Progenitor cell of endocrine pancreas (in vitro differentiated cells): ENCODE measurements around the gene NOC2L. TPM values are rescaled to one million over a fixed set of nuclear protein-coding genes. Genes with fewer than 3 reads are reported as not detected.
"Not testable (repeated sequence)": the region's sequence is repeated elsewhere in the genome, so short reads cannot be mapped to it uniquely, and the experiment has no call there.

ENCODE experiments used
- DNase-seq: peaks from one replicate; pipeline ENCODE4 v3.0.0; 2021; ENCODE audit warnings: low spot score; ENCODE audit not compliant: unreplicated experiment
- H3K27ac Mint-ChIP-seq: 2 replicates; pipeline ENCODE4 v1.8.0; 2021; ENCODE audit warnings: mild to moderate bottlenecking, moderate library complexity, mixed read lengths
- H3K27me3 Mint-ChIP-seq: 2 replicates; pipeline ENCODE4 v1.8.0; 2021; ENCODE audit warnings: mixed read lengths
- H3K36me3 Mint-ChIP-seq: 2 replicates; pipeline ENCODE4 v1.8.0; 2022; ENCODE audit warnings: mixed read lengths; ENCODE audit not compliant: insufficient read depth
- H3K4me1 Mint-ChIP-seq: 2 replicates; pipeline ENCODE4 v1.8.0; 2021; ENCODE audit warnings: low read depth, mixed read lengths
- H3K4me3 Mint-ChIP-seq: 2 replicates; pipeline ENCODE4 v1.8.0; 2021; ENCODE audit warnings: low read depth, mild to moderate bottlenecking, moderate library complexity, mixed read lengths
- H3K9me3 Mint-ChIP-seq: 2 replicates; pipeline ENCODE4 v1.8.0; 2021; ENCODE audit warnings: low read depth, mixed read lengths
- total RNA-seq: library from RNA; stranded (reverse); gene quantifications from 2 replicates; pipeline ENCODE4 v1.2.1, GENCODE V29; 2021
- TF ChIP-seq, protein P1 (sequence below): fragments of 200-600 bp; sonication (generic); IDR thresholded peaks from one replicate; pipeline ENCODE4 v1.5.0; 2021; ENCODE audit warnings: antibody characterized with exemption, mild to moderate bottlenecking; ENCODE audit not compliant: unreplicated experiment

Gene NOC2L
- total RNA-seq, 1 donor from 2014 or later = 78.2 TPM

DNA sequence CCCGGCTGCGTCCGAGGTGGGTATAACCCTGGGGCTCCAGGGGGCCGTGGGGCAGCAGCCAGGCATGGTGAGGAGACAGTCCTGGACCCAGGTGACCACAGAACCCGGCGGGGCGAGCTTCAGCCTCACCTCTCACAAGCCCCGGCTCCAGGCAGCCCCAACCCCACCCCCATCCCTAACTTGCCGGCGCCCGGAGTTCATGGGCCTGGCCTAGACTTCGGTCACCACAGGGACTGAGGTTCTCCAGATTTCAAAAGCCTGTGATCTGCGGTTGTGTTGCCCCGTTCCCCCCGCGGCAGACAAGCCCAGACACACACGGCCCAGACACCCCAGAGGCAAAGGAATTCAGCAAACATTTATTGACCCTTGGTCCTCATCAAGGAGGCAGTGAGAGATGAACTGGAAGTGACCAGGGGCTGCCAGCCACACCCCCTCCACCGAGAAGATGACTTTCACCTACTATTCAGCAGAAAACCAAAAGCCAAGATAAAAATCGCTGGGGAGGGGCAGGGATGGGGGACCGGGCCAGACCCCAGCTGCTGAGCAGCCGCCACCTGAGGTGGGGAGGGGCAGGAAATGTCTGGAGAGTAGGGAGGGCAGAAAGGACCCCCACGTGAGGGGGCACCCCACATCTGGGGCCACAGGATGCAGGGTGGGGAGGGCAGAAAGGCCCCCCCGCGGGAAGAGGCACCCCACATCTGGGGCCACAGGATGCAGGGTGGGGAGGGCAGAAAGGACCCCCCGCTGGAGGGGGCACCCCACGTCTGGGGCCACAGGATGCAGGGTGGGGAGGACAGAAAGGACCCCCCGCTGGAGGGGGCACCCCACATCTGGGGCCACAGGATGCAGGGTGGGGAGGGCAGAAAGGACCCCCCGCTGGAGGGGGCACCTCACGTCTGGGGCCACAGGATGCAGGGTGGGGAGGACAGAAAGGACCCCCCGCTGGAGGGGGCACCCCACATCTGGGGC, 36.9 kb upstream of the NOC2L start:
- H3K9me3 Mint-ChIP-seq = peaks cover 8% of the 10 kb centered on the region
- TF ChIP-seq, protein P1, sequence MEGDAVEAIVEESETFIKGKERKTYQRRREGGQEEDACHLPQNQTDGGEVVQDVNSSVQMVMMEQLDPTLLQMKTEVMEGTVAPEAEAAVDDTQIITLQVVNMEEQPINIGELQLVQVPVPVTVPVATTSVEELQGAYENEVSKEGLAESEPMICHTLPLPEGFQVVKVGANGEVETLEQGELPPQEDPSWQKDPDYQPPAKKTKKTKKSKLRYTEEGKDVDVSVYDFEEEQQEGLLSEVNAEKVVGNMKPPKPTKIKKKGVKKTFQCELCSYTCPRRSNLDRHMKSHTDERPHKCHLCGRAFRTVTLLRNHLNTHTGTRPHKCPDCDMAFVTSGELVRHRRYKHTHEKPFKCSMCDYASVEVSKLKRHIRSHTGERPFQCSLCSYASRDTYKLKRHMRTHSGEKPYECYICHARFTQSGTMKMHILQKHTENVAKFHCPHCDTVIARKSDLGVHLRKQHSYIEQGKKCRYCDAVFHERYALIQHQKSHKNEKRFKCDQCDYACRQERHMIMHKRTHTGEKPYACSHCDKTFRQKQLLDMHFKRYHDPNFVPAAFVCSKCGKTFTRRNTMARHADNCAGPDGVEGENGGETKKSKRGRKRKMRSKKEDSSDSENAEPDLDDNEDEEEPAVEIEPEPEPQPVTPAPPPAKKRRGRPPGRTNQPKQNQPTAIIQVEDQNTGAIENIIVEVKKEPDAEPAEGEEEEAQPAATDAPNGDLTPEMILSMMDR = no peak
- peak; percentile 14 for DNase-seq
- peaks cover 24% of the 10 kb centered on the region for H3K27me3 Mint-ChIP-seq
- H3K4me3 Mint-ChIP-seq = peak overlapping the region; percentile 46
- no peak overlapping the region for H3K27ac Mint-ChIP-seq
- peaks cover 4% of the 10 kb centered on the region for H3K4me1 Mint-ChIP-seq
- H3K36me3 Mint-ChIP-seq = peaks cover 4% of the 10 kb centered on the region

DNA sequence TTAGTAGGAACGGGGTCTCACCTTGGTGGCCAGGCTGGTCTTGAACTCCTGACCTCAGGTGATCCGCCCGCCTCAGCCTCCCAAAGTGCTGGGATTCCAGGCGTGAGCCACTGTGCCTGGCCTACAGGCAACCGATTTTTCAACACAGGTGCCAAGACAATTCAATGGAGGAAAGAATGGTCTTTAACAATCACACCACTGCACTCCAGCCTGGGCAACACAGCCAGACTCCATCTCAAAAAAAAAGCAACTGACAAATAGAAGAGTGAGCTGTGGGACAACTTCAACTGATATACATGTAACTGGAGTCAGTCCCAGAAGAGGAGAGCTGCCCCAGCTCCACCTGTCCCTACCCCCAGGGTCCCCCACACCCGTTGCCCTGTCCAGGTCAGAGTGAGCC, 35.5 kb upstream of the NOC2L start:
- H3K4me1 Mint-ChIP-seq, H3K36me3 Mint-ChIP-seq, H3K4me3 Mint-ChIP-seq, H3K27ac Mint-ChIP-seq, H3K9me3 Mint-ChIP-seq, DNase-seq: not testable (repeated sequence)
- peaks cover 30% of the 10 kb centered on the region for H3K27me3 Mint-ChIP-seq

DNA sequence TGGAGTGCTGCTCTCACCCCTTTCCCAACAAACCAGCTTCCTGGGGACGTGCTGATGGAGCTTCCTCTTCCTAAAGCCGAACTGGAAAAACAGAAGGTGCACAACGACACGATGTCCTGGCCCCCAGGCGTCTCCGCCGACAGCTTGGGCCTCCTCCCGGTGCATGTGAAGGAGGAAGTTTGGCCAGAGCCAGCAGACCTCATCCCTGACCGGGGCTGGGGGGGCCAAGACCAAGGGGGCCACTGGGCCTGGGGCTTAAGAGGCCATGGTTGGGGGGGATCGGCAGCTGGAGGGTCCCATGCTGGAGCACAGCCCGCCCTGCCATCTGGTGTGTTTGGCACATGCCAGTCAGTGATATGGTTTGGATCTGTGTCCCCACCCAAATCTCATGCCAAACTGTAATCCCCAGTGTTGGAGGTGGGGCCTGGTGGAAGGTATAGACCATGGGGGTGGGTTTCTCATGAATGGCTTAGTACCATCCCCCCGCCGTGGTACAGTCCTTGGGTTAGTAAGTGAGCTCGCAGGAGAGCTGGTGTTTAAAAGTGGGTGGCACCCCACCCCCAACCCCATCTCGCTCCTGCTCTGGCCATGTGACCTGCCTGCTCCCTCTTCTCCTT, 34.4 kb upstream of the NOC2L start:
- TF ChIP-seq, protein P1 = no peak
- peaks cover 40% of the 10 kb centered on the region for H3K27me3 Mint-ChIP-seq
- peaks cover 15% of the 10 kb centered on the region for H3K9me3 Mint-ChIP-seq
- peaks cover 7% of the 10 kb centered on the region for H3K36me3 Mint-ChIP-seq
- no peak for DNase-seq
- peaks cover 3% of the 10 kb centered on the region for H3K4me1 Mint-ChIP-seq
- H3K4me3 Mint-ChIP-seq = no peak overlapping the region
- H3K27ac Mint-ChIP-seq = no peak overlapping the region

DNA sequence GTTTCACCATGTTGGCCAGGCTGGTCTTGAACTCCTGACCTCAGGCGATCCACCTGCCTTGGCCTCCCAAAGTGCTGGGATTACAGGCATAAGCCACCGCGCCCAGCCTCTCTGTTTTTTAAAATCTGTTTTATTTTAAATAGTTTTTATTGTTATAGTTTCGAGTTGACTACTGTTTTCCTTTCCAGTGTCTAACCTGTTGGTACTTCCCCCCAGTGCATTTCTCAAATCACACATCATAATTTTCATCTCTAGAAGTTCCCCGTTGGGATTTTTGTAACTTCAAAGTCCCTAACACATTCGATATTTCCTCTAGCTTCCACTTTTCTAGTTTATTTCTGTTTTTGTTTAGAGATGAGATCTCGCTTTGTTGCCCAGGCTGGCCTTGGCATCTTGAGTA, 33.3 kb upstream of the NOC2L start:
- Mint-ChIP-seq H3K9me3 (peaks cover 18% of the 10 kb centered on the region), H3K27ac (no peak overlapping the region), H3K36me3 (peaks cover 7% of the 10 kb centered on the region), H3K4me3 (no peak overlapping the region), H3K4me1 (peaks cover 3% of the 10 kb centered on the region), H3K27me3 (peaks cover 47% of the 10 kb centered on the region)
- no peak for DNase-seq
- TF ChIP-seq, protein P1 = no peak

DNA sequence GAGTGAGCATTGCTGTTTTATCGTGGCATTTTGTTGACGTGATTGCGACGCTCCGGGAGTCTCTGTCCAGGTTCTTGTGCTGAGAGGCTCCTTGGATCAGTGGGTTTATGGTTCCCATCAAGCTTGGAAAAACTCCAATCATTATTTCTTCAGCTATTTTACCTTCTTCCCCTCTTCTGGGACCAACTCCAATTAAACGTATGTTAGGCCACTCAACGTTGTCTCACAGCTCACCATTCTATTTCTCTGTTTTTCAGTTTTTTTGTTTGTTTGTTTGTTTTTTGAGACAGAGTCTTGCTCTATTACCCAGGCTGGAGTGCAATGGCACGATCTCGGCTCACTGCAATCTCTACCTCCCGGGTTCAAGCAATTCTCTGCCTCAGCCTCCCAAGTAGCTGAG, 32.8 kb upstream of the NOC2L start:
- no peak overlapping the region for H3K27ac Mint-ChIP-seq

DNA sequence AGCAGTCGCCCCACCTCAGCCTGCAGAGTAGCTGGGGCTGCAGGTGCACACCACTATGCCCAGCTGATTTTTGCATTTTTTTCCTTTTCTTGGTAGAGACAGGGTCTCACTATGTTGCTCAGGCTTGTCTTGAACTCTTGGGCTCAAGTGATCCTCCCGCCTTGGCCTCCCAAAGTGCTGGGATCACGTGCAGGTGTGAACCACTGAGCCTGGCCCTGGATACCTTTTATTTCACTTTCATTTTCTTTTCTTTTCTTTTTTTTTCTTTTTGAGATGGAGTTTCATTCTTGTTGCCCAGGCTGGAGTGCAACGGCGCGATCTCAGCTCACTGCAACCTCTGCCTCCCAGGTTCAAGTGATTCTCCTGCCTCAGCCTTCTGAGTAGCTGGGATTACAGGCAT, 32.2 kb upstream of the NOC2L start:
- H3K4me3 Mint-ChIP-seq, H3K27ac Mint-ChIP-seq, H3K36me3 Mint-ChIP-seq, H3K4me1 Mint-ChIP-seq, DNase-seq: not testable (repeated sequence)
- peaks cover 48% of the 10 kb centered on the region for H3K27me3 Mint-ChIP-seq
- H3K9me3 Mint-ChIP-seq = peaks cover 18% of the 10 kb centered on the region

More for the DNA sequence above, 32.8 kb upstream of the NOC2L start:
- no peak for DNase-seq
- peaks cover 7% of the 10 kb centered on the region for H3K36me3 Mint-ChIP-seq
- peaks cover 45% of the 10 kb centered on the region for H3K27me3 Mint-ChIP-seq
- H3K4me1 Mint-ChIP-seq = peaks cover 3% of the 10 kb centered on the region
- peaks cover 18% of the 10 kb centered on the region for H3K9me3 Mint-ChIP-seq
- H3K4me3 Mint-ChIP-seq = no peak overlapping the region
- TF ChIP-seq, protein P1 = no peak

DNA sequence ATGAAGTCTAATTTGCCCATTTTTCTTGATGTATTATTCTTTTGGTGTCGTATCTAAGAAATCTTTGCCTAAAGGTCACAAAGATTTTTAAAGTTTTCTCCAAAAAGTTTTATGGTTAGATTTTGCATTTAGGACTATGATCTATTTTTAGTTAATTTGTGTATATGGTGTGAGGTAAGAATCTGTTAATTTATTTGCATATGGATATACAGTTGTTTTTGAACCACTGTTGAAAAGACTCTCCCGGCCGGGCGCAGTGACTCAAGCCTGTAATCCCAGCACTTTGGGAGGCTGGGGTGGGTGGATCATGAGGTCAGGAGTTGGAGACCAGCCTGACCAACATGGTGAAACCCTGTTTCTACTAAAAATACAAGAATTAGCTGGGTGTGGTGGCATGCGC, 29.0 kb upstream of the NOC2L start:
- peaks cover 57% of the 10 kb centered on the region for H3K27me3 Mint-ChIP-seq
- not testable (repeated sequence) for H3K36me3 Mint-ChIP-seq, H3K4me1 Mint-ChIP-seq, H3K4me3 Mint-ChIP-seq, H3K27ac Mint-ChIP-seq, DNase-seq
- H3K9me3 Mint-ChIP-seq = peaks cover 18% of the 10 kb centered on the region
